HCT116 (cell line): Measurements from ENCODE around the gene LGI1. TPM values are rescaled to one million over a fixed set of nuclear protein-coding genes. Genes with fewer than 3 reads are reported as not detected.

Experiments
- ATAC-seq: fragments of 200-7000 bp; cut with Tn5 transposase; 2 replicates; pipeline ENCODE4 v1.9.1; 2020; ENCODE audit warnings: mild to moderate bottlenecking, moderate library complexity
- BruUV-seq: library from RNA; stranded (reverse); fragments of 400-500 nt; replicated peaks from 2 replicates; lab custom pipeline; 2021; lab: Mats Ljungman, UMichigan
- CTCF ChIA-PET: fragments of 300-600 bp; sonication (Branson Sonifier 250); formaldehyde crosslinking; loops from one replicate; lab custom pipeline; 2021; ENCODE audit warnings: antibody characterized with exemption; lab: Charles Lee
- POLR2A ChIA-PET: fragments of 300-600, 350-600 bp; sonication (Branson Sonifier 250); formaldehyde crosslinking; loops from one replicate; lab custom pipeline; 2021; ENCODE audit warnings: antibody characterized with exemption; lab: Charles Lee
- RAD21 ChIA-PET, 2 experiments: fragments of 300-600 bp; sonication (Branson Sonifier 250); formaldehyde crosslinking; loops; one replicate each; lab custom pipeline; 2023; ENCODE audit warnings: low total read pairs in 2 of 2; ENCODE audit not compliant: uncharacterized antibody in 2 of 2, unreplicated experiment in 2 of 2, low non-redundant PET in 1 of 2; lab: Charles Lee
- DNase-seq: peaks from one replicate; pipeline ENCODE4 v3.0.0-alpha.2; 2010; ENCODE audit warnings: low read depth, low spot score
- H2AFZ ChIP-seq: fragments of 200-600 bp; shearing (Covaris generic), sonication (generic); 2 replicates; pipeline ENCODE4 v1.6.1; 2017; ENCODE audit warnings: low read depth, mixed run types, mixed read lengths, antibody characterized with exemption, low read length; ENCODE audit not compliant: poor library complexity, severe bottlenecking
- H3K27ac ChIP-seq: 2 replicates; pipeline ENCODE4 v1.5.1; 2012; ENCODE audit warnings: low read depth, low read length
- H3K27me3 ChIP-seq: fragments of 200-600 bp; sonication (generic); 2 replicates; pipeline ENCODE4 v1.6.1; 2016; ENCODE audit warnings: mixed run types, low read length, mixed read lengths; ENCODE audit not compliant: insufficient read depth
- H3K36me3 ChIP-seq, 2 experiments: fragments of 200-500 bp in 1 of 2; fragments of 200-600 bp in 1 of 2; sonication (Bioruptor generic) in 1 of 2; sonication (generic) in 1 of 2; 2 replicates each; pipeline versions ENCODE4 v1.5.1 to v1.6.1; 2014 to 2016; ENCODE audit warnings: low read length in 2 of 2, inconsistent platforms in 1 of 2, mixed read lengths in 1 of 2, mixed run types in 1 of 2; ENCODE audit not compliant: insufficient read depth in 2 of 2, control insufficient read depth in 1 of 2
- H3K4me1 ChIP-seq, 2 experiments: fragments of 200-600 bp in 1 of 2; sonication (generic) in 1 of 2; 2 replicates each; pipeline versions ENCODE4 v1.5.1 to v1.6.1; 2012 to 2017; ENCODE audit warnings: low read length in 2 of 2, inconsistent platforms in 1 of 2, mild to moderate bottlenecking in 1 of 2, mixed read lengths in 1 of 2, mixed run types in 1 of 2, moderate library complexity in 1 of 2; ENCODE audit not compliant: insufficient read depth in 2 of 2, control insufficient read depth in 1 of 2
- H3K4me2 ChIP-seq: fragments of 200-600 bp; sonication (generic); 2 replicates; pipeline ENCODE4 v1.6.1; 2017; ENCODE audit warnings: mixed run types, low read length, mixed read lengths
- H3K4me3 ChIP-seq, 2 experiments: fragments of 200-600 bp in 1 of 2; sonication (generic) in 1 of 2; replicated peaks in 1 of 2; 2 replicates each; pipeline ENCODE4 v1.5.1; 2011 to 2016; ENCODE audit warnings: low read length in 2 of 2, control low read depth in 1 of 2, low read depth in 1 of 2, mild to moderate bottlenecking in 1 of 2, mixed read lengths in 1 of 2, mixed run types in 1 of 2
- H3K79me2 ChIP-seq: fragments of 200-600 bp; sonication (generic); 2 replicates; pipeline ENCODE4 v1.6.1; 2017; ENCODE audit warnings: mild to moderate bottlenecking, mixed run types, low read length, moderate library complexity, mixed read lengths; ENCODE audit not compliant: insufficient read depth
- H3K9ac ChIP-seq: fragments of 200-600 bp; sonication (generic); 2 replicates; pipeline ENCODE4 v1.6.1; 2016; ENCODE audit warnings: low read length, mixed read lengths
- H3K9me2 ChIP-seq: fragments of 200-600 bp; sonication (generic), shearing (Covaris generic); 2 replicates; pipeline ENCODE4 v1.6.1; 2017; ENCODE audit warnings: mixed run types, mild to moderate bottlenecking, moderate library complexity; ENCODE audit not compliant: insufficient read depth
- H3K9me3 ChIP-seq, 2 experiments: fragments of 200-500 bp in 1 of 2; fragments of 200-600 bp in 1 of 2; sonication (Bioruptor generic) in 1 of 2; sonication (generic) in 1 of 2; 2 replicates each; pipeline ENCODE4 v1.6.1; 2014 to 2017; ENCODE audit warnings: low read length in 2 of 2, mixed read lengths in 2 of 2, inconsistent platforms in 1 of 2, low read depth in 1 of 2, mild to moderate bottlenecking in 1 of 2, mixed run types in 1 of 2, moderate library complexity in 1 of 2; ENCODE audit not compliant: control insufficient read depth in 1 of 2, insufficient read depth in 1 of 2
- H4K20me1 ChIP-seq: fragments of 200-600 bp; sonication (generic), shearing (Covaris generic); 2 replicates; pipeline ENCODE4 v1.6.1; 2017; ENCODE audit warnings: mixed run types, mild to moderate bottlenecking, moderate library complexity; ENCODE audit not compliant: insufficient read depth
- EZH2 ChIP-seq: fragments of 200-600 bp; sonication (generic); IDR thresholded peaks from 2 replicates; pipeline ENCODE4 v1.6.1; 2017; ENCODE audit warnings: antibody characterized with exemption, mixed run types
- RAD21 ChIP-seq: IDR thresholded peaks from 2 replicates; pipeline ENCODE4 v1.6.1; 2012; ENCODE audit warnings: low read depth, mild to moderate bottlenecking
- intact Hi-C: fragments of 100-400 bp; cut with micrococcal nuclease; formaldehyde crosslinking; loops from 2 replicates; pipeline ENCODE4 v1.10.0; 2022
- total RNA-seq: library from RNA; stranded (reverse); gene quantifications from one replicate; pipeline ENCODE4 v1.2.1, GENCODE V29; 2021; ENCODE audit not compliant: unreplicated experiment
- TF ChIP-seq, protein P1 (sequence below): IDR thresholded peaks from 2 replicates; pipeline ENCODE4 v1.6.1; 2012

The LGI1 gene
- total RNA-seq, 1 experiment from 2014 or later: not detected

- TF ChIP-seq EZH2: no peak
- TF ChIP-seq, protein P1, sequence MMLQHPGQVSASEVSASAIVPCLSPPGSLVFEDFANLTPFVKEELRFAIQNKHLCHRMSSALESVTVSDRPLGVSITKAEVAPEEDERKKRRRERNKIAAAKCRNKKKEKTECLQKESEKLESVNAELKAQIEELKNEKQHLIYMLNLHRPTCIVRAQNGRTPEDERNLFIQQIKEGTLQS: no peak
- ATAC-seq: no peak
- ChIA-PET POLR2A (no interaction called here), RAD21 (no interaction called here), CTCF (interaction anchor here (1.0 kb wide), 1 partner anchor 36 kb away, joined by 3 read pairs; no protein-coding TSS in a partner anchor)
- DNase-seq: no peak
- H3K4me2 ChIP-seq: no peak overlapping the region
- no peak overlapping the region for H3K4me3 ChIP-seq
- H3K79me2 ChIP-seq: no peaks in the 10 kb centered on the region
- intact Hi-C loops: no loop called here
- H3K9me2 ChIP-seq: no peaks in the 10 kb centered on the region
- H4K20me1 ChIP-seq: no peaks in the 10 kb centered on the region
- H3K27me3 ChIP-seq: no peaks in the 10 kb centered on the region
- H3K27ac ChIP-seq: no peak overlapping the region
- H3K9me3 ChIP-seq: no peaks in the 10 kb centered on the region
- H2AFZ ChIP-seq: no peak overlapping the region
- no peak overlapping the region for H3K9ac ChIP-seq
- no peaks in the 10 kb centered on the region for H3K4me1 ChIP-seq
- H3K36me3 ChIP-seq: no peaks in the 10 kb centered on the region
- BruUV-seq: no TSS peak
Measured at GRCh38 chr10:93777092-93777491, 19.4 kb downstream of the LGI1 start.

DNA sequence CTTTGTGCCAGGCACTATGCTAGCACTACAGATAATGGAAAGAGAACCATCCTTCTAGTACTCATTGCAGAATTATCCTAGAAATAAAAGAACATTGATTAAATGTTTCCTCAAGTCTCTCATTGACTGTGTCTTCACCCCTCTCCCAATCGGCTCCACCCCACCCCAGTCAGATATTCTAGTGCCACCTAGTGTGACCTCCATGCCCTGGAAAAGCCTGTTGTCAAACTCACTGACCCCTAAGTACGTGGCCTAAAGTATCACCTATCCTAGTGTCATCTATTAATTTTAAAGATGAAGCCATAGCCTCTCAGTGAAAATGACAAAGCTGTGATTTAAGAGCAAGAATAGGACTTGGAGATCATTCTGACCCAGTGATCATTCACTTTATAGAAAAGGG lies 26.3 kb downstream of the LGI1 start:
- Histone ChIP-seq H3K27me3 (no peaks in the 10 kb centered on the region), H3K9ac (no peak overlapping the region), H3K4me3 (no peak overlapping the region), H3K9me3 (no peaks in the 10 kb centered on the region), H3K9me2 (no peaks in the 10 kb centered on the region), H3K4me2 (no peak overlapping the region), H4K20me1 (no peaks in the 10 kb centered on the region; the same call in 1 of the 2 replicates), H3K4me1 (no peaks in the 10 kb centered on the region), H3K36me3 (no peaks in the 10 kb centered on the region), H2AFZ (no peak overlapping the region), H3K27ac (no peak overlapping the region), H3K79me2 (no peaks in the 10 kb centered on the region)
- CTCF ChIA-PET: no interaction called here
- intact Hi-C loops: no loop called here
- TF ChIP-seq RAD21: peak; percentile 21; the same call in 1 of the 2 replicates
- TF ChIP-seq, protein P1: no peak
- DNase-seq (no peak), ATAC-seq (no peak)
- RAD21 ChIA-PET: no interaction called here
- POLR2A ChIA-PET: no interaction called here
- BruUV-seq: no TSS peak
